ENCODE data around the gene LRP1. TPM values are rescaled to one million over a fixed set of nuclear protein-coding genes. Genes with fewer than 3 reads are reported as not detected.

Gene LRP1
- total and polyA plus RNA-seq, 8 donors = 108 to 325 (median 138) TPM

DNA sequence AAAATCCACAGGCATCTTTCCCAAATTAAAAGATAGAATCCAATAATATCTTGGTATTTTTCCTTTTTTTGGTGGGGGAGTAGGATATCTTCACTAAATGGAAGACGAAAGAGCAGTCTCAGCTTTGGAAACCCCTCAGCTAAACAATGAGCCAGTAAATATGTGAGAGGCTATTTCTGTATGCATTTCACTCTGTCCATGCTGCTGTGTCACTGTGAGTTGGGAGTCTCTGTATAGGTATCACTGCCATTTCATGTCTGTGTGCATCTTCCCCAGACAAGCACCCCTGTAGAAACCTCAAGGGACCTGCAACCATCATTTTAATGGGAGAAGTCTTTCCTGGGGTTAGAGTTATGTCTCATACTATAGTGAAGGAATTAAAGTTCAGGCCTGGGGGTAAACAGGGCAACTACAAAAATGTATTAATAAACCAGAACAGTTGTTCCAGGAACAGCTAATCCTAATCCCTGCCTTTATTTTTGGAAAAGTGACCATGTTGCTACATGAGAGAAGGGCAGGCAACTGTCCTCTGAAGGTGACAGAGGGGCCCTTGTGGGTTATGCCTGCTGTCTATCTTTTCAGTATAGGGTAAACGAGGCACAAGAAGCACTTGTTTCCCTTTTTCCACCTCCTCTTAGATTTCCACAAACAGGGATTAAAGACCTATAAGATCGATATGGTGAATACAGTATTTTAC, 134.0 kb downstream of the LRP1 start:
- Histone ChIP-seq H3K4me3 (no peak overlapping the region), H3K27ac (no peak overlapping the region), H3K9me3 (no peaks in the 10 kb centered on the region), H3K36me3 (peaks cover 0 to 84% of the 10 kb centered on the region in 2 donors), H3K4me1 (peaks cover 0 to 4% of the 10 kb centered on the region in 2 donors), H3K27me3 (no peaks in the 10 kb centered on the region)
- ATAC-seq (no peak), DNase-seq (no peak)
- intact Hi-C loops (cut with DNase I) = loop anchor here in 1 of 2 donors (10.0 kb wide), 1 partner anchor 193 kb away; the partner anchor contains the start of genes GLI1 and INHBE
- TF ChIP-seq, protein P1, sequence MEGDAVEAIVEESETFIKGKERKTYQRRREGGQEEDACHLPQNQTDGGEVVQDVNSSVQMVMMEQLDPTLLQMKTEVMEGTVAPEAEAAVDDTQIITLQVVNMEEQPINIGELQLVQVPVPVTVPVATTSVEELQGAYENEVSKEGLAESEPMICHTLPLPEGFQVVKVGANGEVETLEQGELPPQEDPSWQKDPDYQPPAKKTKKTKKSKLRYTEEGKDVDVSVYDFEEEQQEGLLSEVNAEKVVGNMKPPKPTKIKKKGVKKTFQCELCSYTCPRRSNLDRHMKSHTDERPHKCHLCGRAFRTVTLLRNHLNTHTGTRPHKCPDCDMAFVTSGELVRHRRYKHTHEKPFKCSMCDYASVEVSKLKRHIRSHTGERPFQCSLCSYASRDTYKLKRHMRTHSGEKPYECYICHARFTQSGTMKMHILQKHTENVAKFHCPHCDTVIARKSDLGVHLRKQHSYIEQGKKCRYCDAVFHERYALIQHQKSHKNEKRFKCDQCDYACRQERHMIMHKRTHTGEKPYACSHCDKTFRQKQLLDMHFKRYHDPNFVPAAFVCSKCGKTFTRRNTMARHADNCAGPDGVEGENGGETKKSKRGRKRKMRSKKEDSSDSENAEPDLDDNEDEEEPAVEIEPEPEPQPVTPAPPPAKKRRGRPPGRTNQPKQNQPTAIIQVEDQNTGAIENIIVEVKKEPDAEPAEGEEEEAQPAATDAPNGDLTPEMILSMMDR (IDR thresholded peaks at IDR 0.05) = no peak

Small RNA genes within 50 kb of the gene (microRNA-seq; reads per million reads assigned to microRNA genes)
- 5.1 to 5.5 reads per million in 2 donors for gene MIR1228

Other genes with a start within 250 kb of the LRP1 start
- gene SDR9C7, start 194.1 kb upstream of the LRP1 start, total RNA-seq = not detected
- under 1 TPM in 5 of 6 donors, not detected in 1; 0.10 to 0.21 (median 0.18) TPM for gene SDR9C7, start 194.1 kb upstream of the LRP1 start, polyA plus RNA-seq (ENCODE audit: insufficient read length in 6 of 6)
- under 1 TPM; 0.20 to 0.45 TPM for gene RDH16, start 170.9 kb upstream of the LRP1 start, total RNA-seq
- 1 to 10 TPM in 1 of 6 donors, under 1 TPM in 5; 0.60 to 1.1 (median 0.86) TPM for gene RDH16, start 170.9 kb upstream of the LRP1 start, polyA plus RNA-seq (ENCODE audit: insufficient read length in 6 of 6)
- gene ZBTB39, start 121.9 kb upstream of the LRP1 start, total RNA-seq = 1 to 10 TPM; 3.8 to 6.1 TPM
- gene ZBTB39, start 121.9 kb upstream of the LRP1 start, polyA plus RNA-seq (ENCODE audit: insufficient read length in 6 of 6) = 10 to 100 TPM in 5 of 6 donors, 1 to 10 TPM in 1; 9.0 to 12.4 (median 11.5) TPM
- not detected for gene TAC3, start 112.0 kb upstream of the LRP1 start, total RNA-seq
- 1 to 10 TPM in 1 of 6 donors, under 1 TPM in 5; 0.31 to 1.1 (median 0.73) TPM for gene TAC3, start 112.0 kb upstream of the LRP1 start, polyA plus RNA-seq (ENCODE audit: insufficient read length in 6 of 6)
- gene MYO1A, start 78.4 kb upstream of the LRP1 start, total RNA-seq = under 1 TPM; 0.26 to 0.29 TPM
- gene MYO1A, start 78.4 kb upstream of the LRP1 start, polyA plus RNA-seq (ENCODE audit: insufficient read length in 6 of 6) = under 1 TPM in 4 of 6 donors, not detected in 2; 0.07 to 0.23 (median 0.13) TPM
- gene NEMP1, start 49.7 kb upstream of the LRP1 start, total RNA-seq = 10 to 100 TPM; 16.4 to 17.9 TPM
- gene NEMP1, start 49.7 kb upstream of the LRP1 start, polyA plus RNA-seq (ENCODE audit: insufficient read length in 6 of 6) = 10 to 100 TPM; 21.5 to 29.2 (median 28.0) TPM
- 10 to 100 TPM; 28.4 to 40.1 TPM for gene NAB2, start 39.4 kb upstream of the LRP1 start, total RNA-seq
- gene NAB2, start 39.4 kb upstream of the LRP1 start, polyA plus RNA-seq (ENCODE audit: insufficient read length in 6 of 6) = 10 to 100 TPM; 38.4 to 52.0 (median 45.7) TPM
- 100 to 1,000 TPM; 200 to 237 TPM for gene STAT6, start 17.1 kb upstream of the LRP1 start, total RNA-seq
- 100 to 1,000 TPM; 137 to 173 (median 162) TPM for gene STAT6, start 17.1 kb upstream of the LRP1 start, polyA plus RNA-seq (ENCODE audit: insufficient read length in 6 of 6)
- gene LRP1-AS, start 19.1 kb downstream of the LRP1 start, total RNA-seq = not detected
- 1 to 10 TPM in 1 of 6 donors, under 1 TPM in 4, not detected in 1; 0.24 to 1.0 (median 0.69) TPM for gene LRP1-AS, start 19.1 kb downstream of the LRP1 start, polyA plus RNA-seq (ENCODE audit: insufficient read length in 6 of 6)
- 1 to 10 TPM in 1 of 2 donors, under 1 TPM in 1; 0.93 to 1.0 TPM for gene NXPH4, start 88.3 kb downstream of the LRP1 start, total RNA-seq
- gene NXPH4, start 88.3 kb downstream of the LRP1 start, polyA plus RNA-seq (ENCODE audit: insufficient read length in 6 of 6) = 1 to 10 TPM in 4 of 6 donors, under 1 TPM in 2; 0.67 to 1.7 (median 1.4) TPM
- gene SHMT2, start 101.2 kb downstream of the LRP1 start, total RNA-seq = 100 to 1,000 TPM in 1 of 2 donors, 10 to 100 TPM in 1; 64.7 to 116 TPM
- 10 to 100 TPM; 65.8 to 82.4 (median 75.6) TPM for gene SHMT2, start 101.2 kb downstream of the LRP1 start, polyA plus RNA-seq (ENCODE audit: insufficient read length in 6 of 6)
- 1 to 10 TPM; 3.4 to 5.0 TPM for gene STAC3, start 122.7 kb downstream of the LRP1 start, total RNA-seq
- 1 to 10 TPM; 2.9 to 5.1 (median 3.4) TPM for gene STAC3, start 122.7 kb downstream of the LRP1 start, polyA plus RNA-seq (ENCODE audit: insufficient read length in 6 of 6)

Data from left lung (tissue), 10 donors.